ENCODE measurements around the gene UBE2R2.
"Not testable (repeated sequence)": the region's sequence is repeated elsewhere in the genome, so short reads cannot be mapped to it uniquely, and the experiment has no call there.

The UBE2R2 gene, protein sequence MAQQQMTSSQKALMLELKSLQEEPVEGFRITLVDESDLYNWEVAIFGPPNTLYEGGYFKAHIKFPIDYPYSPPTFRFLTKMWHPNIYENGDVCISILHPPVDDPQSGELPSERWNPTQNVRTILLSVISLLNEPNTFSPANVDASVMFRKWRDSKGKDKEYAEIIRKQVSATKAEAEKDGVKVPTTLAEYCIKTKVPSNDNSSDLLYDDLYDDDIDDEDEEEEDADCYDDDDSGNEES

DNA sequence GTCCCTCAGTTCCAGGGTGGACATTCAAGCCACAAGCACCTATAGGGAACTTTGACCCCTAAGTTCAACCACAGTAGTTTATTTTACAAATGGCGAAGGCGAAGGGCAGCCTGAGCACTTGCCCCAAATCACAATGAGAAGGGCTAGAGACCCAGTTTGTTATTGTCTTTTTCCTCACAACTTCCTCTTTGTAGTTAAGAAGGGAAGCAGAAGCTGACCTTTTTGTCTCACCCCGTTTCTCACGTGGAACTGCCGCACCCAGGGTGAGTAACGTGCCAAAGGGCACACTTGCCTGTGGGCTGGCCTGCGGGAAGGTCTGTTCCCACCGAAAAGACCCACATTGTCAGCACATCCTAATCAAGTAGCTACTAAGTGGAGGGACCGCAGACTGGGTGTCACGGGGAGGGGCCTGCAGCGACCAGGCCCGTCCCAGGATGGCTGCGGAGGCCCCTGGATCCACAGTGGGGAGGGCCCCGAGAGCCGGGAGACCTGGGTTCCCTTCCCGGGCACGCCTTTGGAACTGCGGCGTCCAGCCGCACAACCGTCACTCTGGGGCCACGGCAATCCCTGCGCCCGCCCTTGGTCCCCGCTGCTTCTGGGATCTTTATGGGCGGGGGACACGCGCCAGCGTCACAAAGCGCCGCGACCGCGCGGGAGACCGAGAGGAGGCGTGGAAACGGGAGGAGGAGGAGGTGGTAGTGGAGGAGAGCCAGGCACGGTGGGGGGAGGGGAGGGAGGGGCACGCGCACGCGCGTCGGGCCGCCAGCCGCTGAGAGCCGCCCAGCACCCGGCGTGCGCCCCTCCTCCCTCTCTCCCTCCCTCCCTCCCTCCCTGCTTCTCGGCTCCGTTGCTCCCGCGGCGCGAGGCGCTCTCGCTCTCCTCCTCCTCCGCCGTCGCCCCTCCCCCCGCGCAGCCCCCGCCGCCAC lies at the start of gene UBE2R2:
TSS of gene UBE2R2 (plus strand) at position 834 of the 926 bp plus-strand sequence. CDS start 598 bp downstream, outside the sequence.
- peak; percentile 48 to 83 for DNase-seq

- DNase-seq, result not testable (repeated sequence)
Observed at GRCh38 chr9:33770156-33770880, 46.6 kb upstream of the UBE2R2 start.

- not testable (repeated sequence) for DNase-seq
Observed at GRCh38 chr9:33773135-33773534, 43.8 kb upstream of the UBE2R2 start.

DNA sequence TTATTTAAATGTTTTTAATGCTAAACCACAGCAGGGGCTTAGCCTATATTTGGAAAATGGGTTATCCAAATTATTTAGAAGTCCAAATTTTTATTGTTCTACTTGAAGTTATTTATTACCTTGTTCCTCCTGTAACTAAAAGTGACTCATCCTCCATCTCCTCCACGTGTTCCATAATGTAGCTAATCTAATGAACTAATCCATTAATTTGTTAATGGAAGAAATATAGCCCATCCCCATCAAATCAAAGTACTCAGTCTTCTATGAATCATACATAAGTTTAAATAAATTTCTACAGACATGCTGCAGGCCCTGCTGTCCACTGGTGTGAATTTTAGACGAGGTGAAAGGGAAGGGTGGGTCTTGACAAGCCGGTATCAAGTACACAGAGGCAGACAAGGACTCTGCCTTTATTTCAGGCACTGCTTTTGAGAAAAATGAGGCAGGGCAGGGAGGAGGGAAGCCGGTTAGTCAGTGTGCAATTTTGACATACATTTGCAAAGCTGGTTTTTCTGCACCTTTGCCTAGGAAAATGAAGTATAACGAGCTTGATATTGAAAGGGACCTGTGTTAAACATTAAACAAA lies 42.8 kb upstream of the UBE2R2 start:
- not testable (repeated sequence) for DNase-seq

GRCh38 chr9:33776578-33776977 lies 40.4 kb upstream of the UBE2R2 start:
- DNase-seq, result no peak

DNA sequence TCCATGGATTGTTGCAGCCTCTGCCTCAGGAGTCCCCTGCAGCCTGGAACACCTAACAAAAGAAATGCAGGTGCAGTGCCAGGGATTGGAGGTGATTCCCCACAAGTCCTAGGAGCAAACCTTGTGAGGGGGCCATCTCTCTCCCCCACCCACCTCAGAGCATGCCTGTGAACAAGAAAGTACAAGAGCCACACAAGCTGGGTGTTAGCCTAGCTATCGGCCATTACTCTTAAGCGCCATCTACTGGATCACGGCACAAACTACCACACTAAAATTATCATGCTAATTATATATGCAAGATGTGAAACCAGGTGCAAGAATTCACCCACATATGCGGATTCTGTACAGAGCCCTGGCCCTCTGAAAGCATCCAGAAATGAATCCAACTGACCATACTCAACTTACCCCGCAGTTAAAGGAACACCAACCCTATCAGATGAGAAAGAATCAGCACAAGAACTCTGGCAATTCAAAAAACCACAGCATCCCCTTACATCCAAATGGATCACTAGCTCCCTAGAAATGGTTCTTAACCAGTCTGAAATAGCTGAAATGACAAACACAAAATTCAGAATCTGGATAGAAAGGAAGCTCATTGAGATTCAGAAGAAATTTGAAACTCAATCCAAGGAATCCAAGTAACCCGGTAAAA lies 38.1 kb upstream of the UBE2R2 start:
- DNase-seq, result peak in 1 of 2 experiments; percentile 47

DNA sequence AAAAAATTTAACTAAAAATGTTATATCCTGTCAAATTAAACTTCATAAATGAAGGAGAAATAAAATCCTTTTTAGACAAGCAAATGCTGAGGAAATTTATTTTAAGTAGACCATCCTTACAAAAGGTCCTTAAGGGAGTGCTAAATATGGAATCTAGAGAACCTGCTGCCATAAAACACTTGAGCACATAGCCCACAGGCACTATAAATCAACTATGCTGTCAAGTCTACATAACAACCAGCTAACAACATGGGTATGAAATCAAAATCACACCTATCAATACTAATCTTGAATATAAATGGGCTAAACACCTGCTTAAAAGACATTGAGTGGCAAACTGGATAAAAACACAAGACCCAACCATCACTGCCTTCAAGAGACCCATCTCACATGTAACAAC lies 36.7 kb upstream of the UBE2R2 start:
- no peak for DNase-seq

DNA sequence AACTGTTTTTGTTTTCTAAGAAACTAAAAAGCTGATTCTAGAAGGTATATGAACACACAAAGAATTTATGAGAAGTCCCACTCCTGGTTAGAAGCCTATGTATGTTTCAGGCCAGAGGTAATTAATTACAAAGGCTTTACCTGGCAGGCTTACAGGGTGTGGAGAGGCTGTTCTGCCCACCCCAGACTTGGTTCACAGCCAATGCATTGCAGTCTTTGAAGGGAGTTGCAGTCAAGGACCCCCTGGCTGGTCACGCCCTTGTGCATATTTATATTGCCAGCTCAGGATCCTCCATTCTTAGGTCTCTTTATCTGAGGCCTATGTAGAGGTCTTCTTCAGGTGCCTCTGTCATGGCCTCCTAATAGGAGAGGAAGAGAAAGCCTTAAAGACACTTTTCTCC lies 35.2 kb upstream of the UBE2R2 start:
- no peak for DNase-seq

- no peak for DNase-seq
Observed at GRCh38 chr9:33782395-33783152, 34.4 kb upstream of the UBE2R2 start.

DNA sequence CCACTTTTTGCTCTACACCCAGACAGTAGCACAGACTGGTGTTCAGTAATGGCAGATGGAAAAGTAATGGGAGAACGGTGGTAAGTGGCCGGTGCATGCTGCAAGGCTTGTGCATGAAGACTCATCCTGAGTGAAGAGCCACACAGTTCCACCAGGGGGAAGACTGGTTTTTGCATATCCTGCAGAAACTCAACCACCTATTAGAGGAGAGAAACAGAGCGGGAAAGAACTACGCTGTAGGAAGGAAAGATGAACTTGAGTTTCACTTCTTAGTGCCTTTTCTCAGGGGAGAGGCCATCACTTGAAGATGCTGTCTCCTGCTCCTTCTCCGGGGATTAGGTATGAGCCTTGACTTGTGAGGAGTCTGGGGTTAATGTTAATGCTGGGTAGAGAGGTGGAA lies 31.0 kb upstream of the UBE2R2 start:
- DNase-seq, result no peak

- DNase-seq, result no peak
Observed at GRCh38 chr9:33786681-33787080, 30.3 kb upstream of the UBE2R2 start.

DNA sequence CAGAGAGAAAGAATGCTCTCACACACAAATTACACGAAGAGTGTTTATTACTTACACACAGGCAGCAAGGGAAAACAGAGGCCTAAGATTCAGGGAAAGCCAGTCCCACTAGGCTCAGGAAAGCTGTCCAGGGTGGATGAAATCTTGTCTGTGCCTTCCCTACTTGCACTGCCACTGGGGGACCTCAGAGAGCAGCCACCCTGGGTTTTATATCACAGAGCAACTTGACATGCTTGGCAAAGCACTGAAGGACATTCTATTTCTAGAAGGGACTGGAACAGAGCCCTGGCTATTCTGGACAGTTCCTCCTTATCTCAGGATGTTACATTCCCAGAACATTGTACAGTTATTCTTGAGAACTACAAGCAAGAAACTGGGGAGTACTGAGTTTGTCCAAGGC lies 29.1 kb upstream of the UBE2R2 start:
- no peak for DNase-seq

DNA sequence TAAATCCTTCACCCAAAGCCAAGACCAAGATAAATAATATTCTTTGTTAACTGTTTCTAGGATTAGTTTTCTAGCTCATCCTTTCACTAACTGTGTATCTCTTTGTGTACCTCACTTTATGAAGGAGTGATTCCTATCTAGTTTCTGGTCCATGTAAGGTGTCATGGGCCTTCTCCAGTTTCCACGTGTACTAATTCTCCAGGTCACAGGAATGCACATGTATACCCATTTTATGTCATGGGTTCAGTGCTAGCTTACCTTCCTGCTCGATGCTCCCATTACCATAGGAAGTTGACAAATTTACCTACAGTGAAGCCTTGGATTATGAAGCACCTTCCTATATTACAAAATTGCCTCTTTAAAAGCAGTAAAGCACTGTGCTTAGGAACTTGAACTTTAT lies 27.5 kb upstream of the UBE2R2 start:
- not testable (repeated sequence) for DNase-seq

- DNase-seq, result no peak
Observed at GRCh38 chr9:33791117-33791516, 25.8 kb upstream of the UBE2R2 start.

DNA sequence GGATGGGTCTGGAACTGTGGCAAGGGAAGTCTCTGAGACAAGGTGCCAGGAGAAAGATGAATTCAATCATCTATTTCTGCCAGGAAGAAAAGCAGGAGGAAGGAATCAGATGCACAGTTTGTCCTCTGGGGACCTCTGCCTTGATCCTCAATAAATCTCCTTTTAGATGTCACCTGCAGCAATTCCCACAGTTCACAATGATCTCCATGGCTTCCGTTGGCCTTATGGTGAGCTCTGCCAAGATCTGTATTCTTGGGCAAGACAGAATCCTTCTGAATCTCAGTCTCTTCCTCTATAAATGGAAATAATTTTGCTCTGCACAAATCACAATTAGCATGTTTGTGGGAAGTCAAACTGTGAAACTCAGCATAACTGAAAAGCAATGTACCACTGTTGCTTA lies 23.5 kb upstream of the UBE2R2 start:
- not testable (repeated sequence) for DNase-seq

- no peak for DNase-seq
Observed at GRCh38 chr9:33794560-33794959, 22.4 kb upstream of the UBE2R2 start.

- no peak for DNase-seq
Observed at GRCh38 chr9:33795281-33795680, 21.7 kb upstream of the UBE2R2 start, which contains the start of gene PRSS3. TSS of gene PRSS3 (plus strand) at chr9:33795561. CDS start at chr9:33795574, 13 bp downstream.

- DNase-seq, result no peak
Observed at GRCh38 chr9:33795819-33796218, 21.1 kb upstream of the UBE2R2 start.

GRCh38 chr9:33796679-33797078 lies 20.3 kb upstream of the UBE2R2 start:
- DNase-seq, result not testable (repeated sequence)

GRCh38 chr9:33797837-33798236 lies 19.1 kb upstream of the UBE2R2 start:
- no peak for DNase-seq

GRCh38 chr9:33798545-33798944 lies 18.4 kb upstream of the UBE2R2 start:
- DNase-seq, result no peak

All from SW 1271 (cell line).